Measurements from ENCODE around the gene TNKS1BP1. TPM values are rescaled to one million over a fixed set of nuclear protein-coding genes. Genes with fewer than 3 reads are reported as not detected.

Gene TNKS1BP1
- total RNA-seq, 3 donors from 2014 or later (not counting 1 experiment from before 2014, with no cell fraction given), result 4.3 to 9.3 (median 7.5) TPM

DNA sequence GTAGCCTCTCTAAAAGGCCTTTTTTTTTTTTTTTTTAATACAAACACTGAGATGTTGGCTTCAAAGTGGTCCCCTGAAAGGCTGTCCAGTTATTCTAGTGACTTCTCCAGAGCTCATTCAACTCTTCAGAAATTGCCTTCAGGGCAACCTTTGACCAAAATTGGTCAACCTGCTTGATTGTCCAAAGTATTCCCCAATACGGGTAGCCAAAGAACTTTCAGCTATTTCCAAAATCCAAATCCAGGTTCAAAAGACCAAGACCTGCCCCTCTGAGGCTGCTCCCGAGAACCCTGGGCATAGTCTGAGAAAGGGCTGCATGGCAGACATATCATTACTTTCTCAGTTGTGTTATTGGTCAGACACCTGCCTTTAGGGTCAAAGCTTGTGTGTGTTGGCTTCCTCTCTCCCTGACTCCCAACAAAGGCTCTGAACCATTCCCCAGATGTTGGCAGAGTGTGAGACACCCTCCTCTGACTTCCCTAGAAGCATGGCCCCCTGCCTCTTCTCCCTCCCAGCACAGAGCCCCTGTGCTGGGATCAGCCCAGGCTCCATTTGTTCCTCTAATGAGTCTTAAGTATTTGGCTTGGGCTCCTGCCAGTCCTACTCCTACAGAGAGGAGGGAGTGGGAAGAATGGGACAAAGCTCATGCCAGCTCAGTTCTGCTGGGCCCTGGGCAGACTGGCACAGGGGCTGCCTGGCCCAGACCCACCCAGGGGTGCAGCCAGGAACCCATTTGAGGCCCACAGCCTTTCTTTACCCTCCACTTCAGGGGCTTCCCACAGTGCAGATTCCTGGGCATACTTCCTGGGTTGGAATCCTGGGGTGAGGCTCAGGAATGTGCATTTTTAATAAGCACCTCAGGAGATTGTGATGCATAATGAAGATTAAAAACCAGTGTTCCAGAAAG lies 30.3 kb downstream of the TNKS1BP1 start:
- H3K4me1 ChIP-seq (ENCODE audit: control insufficient read depth, insufficient read depth, low read length), result no peaks in the 10 kb centered on the region
- no peaks in the 10 kb centered on the region for H3K36me3 ChIP-seq (ENCODE audit: control insufficient read depth, insufficient read depth, low read length)
- no peak overlapping the region for H3K27ac ChIP-seq (ENCODE audit: low read length)
- H3K9me3 ChIP-seq (ENCODE audit: control insufficient read depth, insufficient read depth, low read length), result peaks cover 5% of the 10 kb centered on the region
- DNase-seq, result no peak
- H3K27me3 Mint-ChIP-seq (ENCODE audit: low read depth in 2 of 2), result peaks cover 2 to 8% of the 10 kb centered on the region in 2 donors
- H3K36me3 Mint-ChIP-seq, result no peaks in the 10 kb centered on the region
- ATAC-seq, result no peak
- H3K27ac Mint-ChIP-seq, result no peak overlapping the region
- intact Hi-C loops (cut with micrococcal nuclease), result no loop called here
- TF ChIP-seq, protein P1, sequence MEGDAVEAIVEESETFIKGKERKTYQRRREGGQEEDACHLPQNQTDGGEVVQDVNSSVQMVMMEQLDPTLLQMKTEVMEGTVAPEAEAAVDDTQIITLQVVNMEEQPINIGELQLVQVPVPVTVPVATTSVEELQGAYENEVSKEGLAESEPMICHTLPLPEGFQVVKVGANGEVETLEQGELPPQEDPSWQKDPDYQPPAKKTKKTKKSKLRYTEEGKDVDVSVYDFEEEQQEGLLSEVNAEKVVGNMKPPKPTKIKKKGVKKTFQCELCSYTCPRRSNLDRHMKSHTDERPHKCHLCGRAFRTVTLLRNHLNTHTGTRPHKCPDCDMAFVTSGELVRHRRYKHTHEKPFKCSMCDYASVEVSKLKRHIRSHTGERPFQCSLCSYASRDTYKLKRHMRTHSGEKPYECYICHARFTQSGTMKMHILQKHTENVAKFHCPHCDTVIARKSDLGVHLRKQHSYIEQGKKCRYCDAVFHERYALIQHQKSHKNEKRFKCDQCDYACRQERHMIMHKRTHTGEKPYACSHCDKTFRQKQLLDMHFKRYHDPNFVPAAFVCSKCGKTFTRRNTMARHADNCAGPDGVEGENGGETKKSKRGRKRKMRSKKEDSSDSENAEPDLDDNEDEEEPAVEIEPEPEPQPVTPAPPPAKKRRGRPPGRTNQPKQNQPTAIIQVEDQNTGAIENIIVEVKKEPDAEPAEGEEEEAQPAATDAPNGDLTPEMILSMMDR (IDR thresholded peaks at IDR 0.05), result no peak
- WGBS (ENCODE audit: insufficient coverage), result 84% methylated on average over 2 of the region's 2 CpGs
- H3K4me3 ChIP-seq (ENCODE audit: low read length), result no peak overlapping the region
- H3K4me3 Mint-ChIP-seq, result no peak overlapping the region
- no peaks in the 10 kb centered on the region for H3K9me3 Mint-ChIP-seq
- H3K4me1 Mint-ChIP-seq, result no peaks in the 10 kb centered on the region
- H3K27me3 ChIP-seq (ENCODE audit: control insufficient read depth, insufficient read depth, low read length), result no peaks in the 10 kb centered on the region

DNA sequence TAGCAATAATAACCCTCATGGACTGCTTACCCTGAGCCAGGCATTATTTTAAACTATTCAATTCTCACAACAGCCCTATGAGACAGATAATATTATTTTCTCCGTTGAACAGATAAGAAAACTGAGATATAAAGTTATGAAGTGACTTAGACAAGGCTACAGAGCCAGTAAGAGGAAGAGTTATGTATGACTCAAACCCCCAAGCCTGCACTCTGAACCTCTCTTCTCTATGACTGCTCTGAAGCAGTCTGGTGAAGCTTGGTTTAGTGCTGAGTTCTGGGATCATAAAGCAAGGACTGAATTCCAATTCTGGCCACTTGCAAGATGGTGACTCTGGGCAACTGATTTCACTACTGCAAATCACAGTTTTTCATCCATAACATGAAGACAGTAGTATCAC lies 34.5 kb downstream of the TNKS1BP1 start:
- H3K9me3 ChIP-seq (ENCODE audit: control insufficient read depth, insufficient read depth, low read length), result no peaks in the 10 kb centered on the region
- ATAC-seq, result no peak
- peaks cover 6 to 20% of the 10 kb centered on the region in 2 donors for H3K27me3 Mint-ChIP-seq (ENCODE audit: low read depth in 2 of 2)
- no peak for DNase-seq
- TF ChIP-seq, protein P1 (IDR thresholded peaks at IDR 0.05), result no peak
- no peak overlapping the region for H3K27ac Mint-ChIP-seq
- intact Hi-C loops (cut with micrococcal nuclease), result no loop called here
- no peak overlapping the region for H3K4me3 ChIP-seq (ENCODE audit: low read length)
- H3K36me3 Mint-ChIP-seq, result no peaks in the 10 kb centered on the region
- no peaks in the 10 kb centered on the region for H3K36me3 ChIP-seq (ENCODE audit: control insufficient read depth, insufficient read depth, low read length)
- no peak overlapping the region for H3K27ac ChIP-seq (ENCODE audit: low read length)
- H3K4me3 Mint-ChIP-seq, result no peak overlapping the region
- WGBS (ENCODE audit: insufficient coverage), result no CpG with 5 or more reads among the region's 1 CpG
- no peaks in the 10 kb centered on the region for H3K27me3 ChIP-seq (ENCODE audit: control insufficient read depth, insufficient read depth, low read length)
- H3K4me1 ChIP-seq (ENCODE audit: control insufficient read depth, insufficient read depth, low read length), result no peaks in the 10 kb centered on the region
- no peaks in the 10 kb centered on the region for H3K9me3 Mint-ChIP-seq
- H3K4me1 Mint-ChIP-seq, result no peaks in the 10 kb centered on the region

DNA sequence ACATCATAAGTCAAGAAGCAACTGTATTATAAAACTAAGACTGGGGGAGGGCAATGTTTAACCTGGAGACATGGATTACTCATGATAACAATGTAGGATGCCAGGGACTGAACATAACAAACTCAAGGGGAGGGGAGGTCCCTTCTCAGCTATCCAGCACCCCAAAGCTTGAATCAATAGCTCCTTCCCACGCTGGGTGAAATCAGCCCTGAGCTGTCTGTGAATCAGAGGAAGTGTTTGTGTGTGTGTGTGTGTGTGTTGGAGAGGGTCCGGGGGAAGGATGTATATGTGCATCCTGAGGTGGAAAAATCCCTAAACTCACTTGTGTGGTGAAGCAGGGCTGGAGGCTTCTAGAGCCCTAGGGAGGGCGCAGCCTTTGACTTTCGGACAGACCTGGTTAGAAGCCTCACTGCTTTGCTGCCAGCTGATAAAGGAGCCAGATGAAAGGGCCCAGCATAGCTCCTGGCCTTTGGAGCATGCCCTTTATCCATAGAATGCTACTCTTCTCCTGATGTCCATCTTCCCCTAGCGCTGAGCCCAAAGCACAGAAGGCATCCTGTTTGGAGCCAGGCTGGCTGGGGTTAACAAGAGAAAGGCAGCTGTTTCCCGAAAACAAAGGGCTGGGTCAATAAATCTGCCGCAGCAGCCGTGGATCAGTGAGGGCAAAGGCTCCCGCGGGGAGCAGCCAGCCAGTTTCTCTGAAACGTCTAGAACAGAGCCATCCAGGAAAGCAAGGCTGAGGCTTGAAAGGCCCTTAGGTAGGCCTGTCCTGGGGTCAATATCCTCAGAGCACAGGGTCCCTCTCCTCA lies 35.8 kb downstream of the TNKS1BP1 start:
- Mint-ChIP-seq H3K27me3 (ENCODE audit: low read depth in 2 of 2) (peaks cover 3 to 22% of the 10 kb centered on the region in 2 donors), H3K9me3 (no peaks in the 10 kb centered on the region), H3K4me3 (no peak overlapping the region), H3K36me3 (no peaks in the 10 kb centered on the region), H3K27ac (no peak overlapping the region), H3K4me1 (no peaks in the 10 kb centered on the region)
- Histone ChIP-seq H3K4me1 (ENCODE audit: control insufficient read depth, insufficient read depth, low read length) (no peaks in the 10 kb centered on the region), H3K27ac (ENCODE audit: low read length) (no peak overlapping the region), H3K4me3 (ENCODE audit: low read length) (no peak overlapping the region), H3K36me3 (ENCODE audit: control insufficient read depth, insufficient read depth, low read length) (no peaks in the 10 kb centered on the region), H3K9me3 (ENCODE audit: control insufficient read depth, insufficient read depth, low read length) (no peaks in the 10 kb centered on the region), H3K27me3 (ENCODE audit: control insufficient read depth, insufficient read depth, low read length) (no peaks in the 10 kb centered on the region)
- DNase-seq (no peak), ATAC-seq (no peak)
- TF ChIP-seq, protein P1 (IDR thresholded peaks at IDR 0.05), result no peak
- 26% methylated on average over 10 of the region's 11 CpGs for WGBS (ENCODE audit: insufficient coverage)
- intact Hi-C loops (cut with micrococcal nuclease), result no loop called here

Measured in natural killer cell (primary cell).